SU-DHL-6 (cell line): ENCODE data around the gene MAP4K1.

Source experiments
- CTCF ChIP-seq: fragments of 200-600 bp; sonication (generic); IDR thresholded peaks from one replicate; pipeline ENCODE4 v1.5.1; 2017; ENCODE audit warnings: antibody characterized with exemption, mild to moderate bottlenecking, low read length, moderate library complexity; ENCODE audit not compliant: insufficient read depth, poor library complexity, severe bottlenecking
- EZH2phosphoT487 ChIP-seq: fragments of 200-600 bp; sonication (generic), shearing (Covaris generic); conservative IDR thresholded peaks from 2 replicates; pipeline ENCODE4 v1.6.1; 2018; ENCODE audit warnings: mild to moderate bottlenecking, antibody characterized with exemption, low read length, moderate library complexity, mixed read lengths

GRCh38 chr19:38638461-38638860 is 20.7 kb upstream of the MAP4K1 start:
- TF ChIP-seq CTCF (no peak), EZH2phosphoT487 (no peak)
